Endothelial cell of umbilical vein (primary cell): ENCODE data around the gene HUWE1. TPM values are rescaled to one million over a fixed set of nuclear protein-coding genes. Genes with fewer than 3 reads are reported as not detected.
A peak's percentile ranks its signal among the peaks of the same experiment; 100 is the strongest.

Source experiments
- BruUV-seq: library from RNA; stranded (reverse); fragments of 400-500 nt; replicated peaks from 2 replicates; lab custom pipeline; 2021; lab: Mats Ljungman, UMichigan
- CTCF ChIA-PET: fragments of 300-600, 350-600 bp; sonication (Branson Sonifier 250); formaldehyde crosslinking; loops from one replicate; lab custom pipeline; 2021; ENCODE audit warnings: antibody characterized with exemption, inconsistent platforms; lab: Charles Lee
- POLR2A ChIA-PET: fragments of 300-600, 350-600 bp; sonication (Branson Sonifier 250); formaldehyde crosslinking; loops from one replicate; lab custom pipeline; 2021; ENCODE audit warnings: antibody characterized with exemption, inconsistent platforms; lab: Charles Lee
- DNase-seq: peaks from one replicate; pipeline ENCODE4 v3.0.0-alpha.2; 2011; ENCODE audit warnings: low read depth, low spot score
- FAIRE-seq: peaks from 2 replicates; lab custom pipeline; 2011; peaks lifted over from hg19 to GRCh38; lab: Jason Lieb, UNC
- H2AFZ ChIP-seq: 2 replicates; pipeline ENCODE4 v1.6.0; 2012; ENCODE audit warnings: low read depth, low read length, control low read depth, inconsistent platforms
- H3K27ac ChIP-seq: 2 replicates; pipeline ENCODE4 v1.5.1; 2011; ENCODE audit warnings: low read depth, mild to moderate bottlenecking, control low read depth, low read length, moderate library complexity; ENCODE audit not compliant: insufficient read depth
- H3K27me3 ChIP-seq, 2 experiments: 2 replicates each; pipeline versions ENCODE4 v1.6.0 to v1.6.1; 2011; ENCODE audit warnings: low read length in 2 of 2, mixed read lengths in 1 of 2; ENCODE audit not compliant: control insufficient read depth in 2 of 2, insufficient read depth in 2 of 2
- H3K36me3 ChIP-seq, 2 experiments: 2 replicates in 1 of 2; 3 replicates in 1 of 2; pipeline ENCODE4 v1.5.1; 2011; ENCODE audit warnings: low read length in 2 of 2, mild to moderate bottlenecking in 1 of 2, moderate library complexity in 1 of 2; ENCODE audit not compliant: control insufficient read depth in 2 of 2, insufficient read depth in 2 of 2; ENCODE audit errors: extremely low read depth in 1 of 2
- H3K4me1 ChIP-seq: 3 replicates; pipeline ENCODE4 v1.5.1; 2011; ENCODE audit warnings: mild to moderate bottlenecking, low read length; ENCODE audit not compliant: control insufficient read depth, insufficient read depth; ENCODE audit errors: extremely low read depth
- H3K4me2 ChIP-seq: 2 replicates; pipeline ENCODE4 v1.6.1; 2011; ENCODE audit warnings: low read length, control low read depth, mixed read lengths; ENCODE audit not compliant: insufficient read depth
- H3K4me3 ChIP-seq, 3 experiments: fragments of 200-600 bp in 1 of 3; sonication (generic), shearing (Covaris generic) in 1 of 3; replicated peaks in 1 of 3; 2 replicates each; pipeline ENCODE4 v1.5.1; 2011 to 2016; ENCODE audit warnings: control low read depth in 3 of 3, low read length in 3 of 3, mild to moderate bottlenecking in 2 of 3, inconsistent platforms in 1 of 3, low read depth in 1 of 3, moderate library complexity in 1 of 3; ENCODE audit not compliant: insufficient read depth in 1 of 3
- H3K79me2 ChIP-seq: 2 replicates; pipeline ENCODE4 v1.6.0; 2012; ENCODE audit warnings: low read length, inconsistent platforms; ENCODE audit not compliant: control insufficient read depth, insufficient read depth
- H3K9ac ChIP-seq: replicated peaks from 2 replicates; pipeline ENCODE3; 2011; ENCODE audit warnings: low read length, control low read depth; ENCODE audit not compliant: insufficient read depth; ENCODE audit errors: extremely low read depth
- H3K9me1 ChIP-seq: replicated peaks from 3 replicates; pipeline ENCODE4 v1.6.0; 2011; ENCODE audit warnings: mild to moderate bottlenecking, low read length; ENCODE audit not compliant: control insufficient read depth, insufficient read depth; ENCODE audit errors: extremely low read depth
- H3K9me3 ChIP-seq: replicated peaks from 2 replicates; pipeline ENCODE4 v1.5.1; 2012; ENCODE audit warnings: low read length, inconsistent platforms; ENCODE audit not compliant: control insufficient read depth, insufficient read depth
- H4K20me1 ChIP-seq: replicated peaks from 2 replicates; pipeline ENCODE3; 2011; ENCODE audit warnings: mild to moderate bottlenecking, low read length; ENCODE audit not compliant: control insufficient read depth, insufficient read depth; ENCODE audit errors: extremely low read depth
- EZH2 ChIP-seq: IDR thresholded peaks from 2 replicates; pipeline ENCODE4 v1.6.1; 2012; ENCODE audit warnings: borderline replicate concordance, low read depth, mild to moderate bottlenecking, moderate library complexity, low read length, inconsistent platforms; ENCODE audit not compliant: severe bottlenecking
- FOS ChIP-seq: IDR thresholded peaks from 2 replicates; pipeline ENCODE4 v1.6.1; 2011; ENCODE audit warnings: mild to moderate bottlenecking, low read length, moderate library complexity, borderline replicate concordance; ENCODE audit not compliant: insufficient read depth
- GATA2 ChIP-seq: IDR thresholded peaks from 2 replicates; pipeline ENCODE4 v1.7.0; 2011; ENCODE audit warnings: low read depth, mild to moderate bottlenecking, moderate library complexity, mixed read lengths, low read length; ENCODE audit not compliant: insufficient read length, insufficient read depth
- JUN ChIP-seq: IDR thresholded peaks from 2 replicates; pipeline ENCODE4 v1.6.1; 2011; ENCODE audit warnings: borderline replicate concordance, low read depth; ENCODE audit not compliant: insufficient read length, insufficient read depth
- MYC ChIP-seq: IDR thresholded peaks from one replicate; pipeline ENCODE4 v1.6.1; 2011; ENCODE audit warnings: mild to moderate bottlenecking, low read depth, low read length
- POLR2A ChIP-seq: IDR thresholded peaks from 2 replicates; pipeline ENCODE4 v1.6.1; 2012; ENCODE audit warnings: low read depth, mild to moderate bottlenecking, control low read depth, low read length
- POLR2AphosphoS5 ChIP-seq: IDR thresholded peaks from 2 replicates; pipeline ENCODE4 v1.6.1; 2012; ENCODE audit warnings: low read depth, mild to moderate bottlenecking, control low read depth, low read length, moderate library complexity; ENCODE audit not compliant: insufficient read depth
- dilution Hi-C: fragments of 300-500 bp; cut with MboI; formaldehyde crosslinking; loops from one replicate; pipeline ENCODE4 v1.15.0; 2019; ENCODE audit warnings: low sequenced_read_pairs; ENCODE audit not compliant: extremely low pct_ligation_motif_present
- intact Hi-C: fragments of 100-400 bp; cut with micrococcal nuclease; formaldehyde crosslinking; loops from one replicate; pipeline ENCODE4 v1.10.0; 2022
- polyA plus RNA-seq, 4 experiments: library from polyadenylated mRNA; depleted of rRNA in 3 of 4; stranded (reverse) in 3 of 4; unstranded in 1 of 4; fragments of >200 nt; gene quantifications; 2 replicates each; pipeline versions ENCODE4 v1.2.1 to v1.2.3, GENCODE V29; 2011 to 2012; ENCODE audit warnings: missing spikeins in 1 of 4
- total RNA-seq: library from RNA; stranded (reverse); gene quantifications from 2 replicates; pipeline ENCODE4 v1.2.3, GENCODE V29; 2021
- TF ChIP-seq, protein P1 (sequence below), 2 donors: IDR thresholded peaks; 1 replicate in 1 of 2; 2 replicates in 1 of 2; pipeline ENCODE4 v1.5.1; 2011; ENCODE audit warnings: low read length in 2 of 2, mild to moderate bottlenecking in 2 of 2, moderate library complexity in 2 of 2, control low read depth in 1 of 2, inconsistent platforms in 1 of 2, low read depth in 1 of 2; ENCODE audit not compliant: insufficient read depth in 1 of 2; ENCODE audit errors: extremely low read depth in 1 of 2
- TF ChIP-seq, protein P2 (sequence below): IDR thresholded peaks from 2 replicates; pipeline ENCODE4 v1.6.1; 2011; ENCODE audit not compliant: insufficient read depth, insufficient read length

HUWE1 gene
- total and polyA plus RNA-seq, 2 donors (not counting 3 experiments of a cell fraction or from before 2014, with no cell fraction given): 66.6 to 210 TPM

DNA sequence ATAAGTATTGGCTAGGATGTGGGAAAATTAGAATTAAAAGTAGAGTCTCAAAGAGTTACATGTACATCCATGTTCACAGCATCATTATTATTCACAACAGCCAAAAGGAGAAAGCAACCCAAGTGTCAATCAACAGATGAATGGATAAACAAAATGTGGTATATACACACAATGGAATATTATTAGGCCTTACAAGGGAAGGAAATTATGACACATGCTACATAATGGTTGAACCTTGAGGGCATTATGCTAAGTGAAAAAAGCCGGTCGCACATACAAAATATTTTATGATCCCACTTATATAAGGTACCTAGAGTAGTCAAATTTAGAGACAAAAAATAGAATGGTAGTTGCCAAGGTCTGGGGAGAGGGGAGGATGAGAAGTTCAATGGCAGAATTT, 80.1 kb downstream of the HUWE1 start:
- dilution Hi-C loops: no loop called here

DNA sequence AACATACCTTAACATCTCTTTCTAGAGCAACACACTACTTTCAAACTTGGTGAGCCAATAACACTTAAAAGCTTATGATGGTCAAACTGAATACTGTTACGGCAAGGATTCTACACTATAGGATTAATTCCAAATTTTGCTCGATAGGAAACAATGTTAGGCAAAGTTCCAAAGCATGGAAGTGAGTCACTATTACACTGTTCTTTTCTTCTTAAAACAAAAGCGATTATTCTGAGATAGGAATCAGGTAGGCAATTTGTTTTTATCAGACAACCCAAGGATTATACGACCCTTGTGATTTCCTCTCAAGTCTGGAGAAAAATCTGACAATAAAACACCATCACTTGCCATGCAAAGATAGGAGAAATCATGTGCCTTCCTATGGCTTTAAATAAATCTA, 81.5 kb downstream of the HUWE1 start:
- Histone ChIP-seq H3K9me3 (no peaks in the 10 kb centered on the region), H3K4me2 (peak overlapping the region; percentile 52), H2AFZ (no peak overlapping the region), H3K4me3 (no peak overlapping the region), H3K4me1 (peaks cover 40% of the 10 kb centered on the region), H3K36me3 (peaks cover 2 to 9% of the 10 kb centered on the region in 2 experiments), H3K9ac (no peak overlapping the region), H3K27ac (peak overlapping the region; percentile 42), H3K9me1 (no peaks in the 10 kb centered on the region), H3K27me3 (no peaks in the 10 kb centered on the region), H3K79me2 (peaks cover 17% of the 10 kb centered on the region), H4K20me1 (no peaks in the 10 kb centered on the region)
- intact Hi-C loops (no loop called here), dilution Hi-C loops (no loop called here)
- POLR2A ChIA-PET: no interaction called here
- BruUV-seq: no TSS peak
- CTCF ChIA-PET: no interaction called here
- FAIRE-seq (peak; percentile 92), DNase-seq (peak; percentile 85)
- no peak for TF ChIP-seq EZH2
- TF ChIP-seq, protein P1, sequence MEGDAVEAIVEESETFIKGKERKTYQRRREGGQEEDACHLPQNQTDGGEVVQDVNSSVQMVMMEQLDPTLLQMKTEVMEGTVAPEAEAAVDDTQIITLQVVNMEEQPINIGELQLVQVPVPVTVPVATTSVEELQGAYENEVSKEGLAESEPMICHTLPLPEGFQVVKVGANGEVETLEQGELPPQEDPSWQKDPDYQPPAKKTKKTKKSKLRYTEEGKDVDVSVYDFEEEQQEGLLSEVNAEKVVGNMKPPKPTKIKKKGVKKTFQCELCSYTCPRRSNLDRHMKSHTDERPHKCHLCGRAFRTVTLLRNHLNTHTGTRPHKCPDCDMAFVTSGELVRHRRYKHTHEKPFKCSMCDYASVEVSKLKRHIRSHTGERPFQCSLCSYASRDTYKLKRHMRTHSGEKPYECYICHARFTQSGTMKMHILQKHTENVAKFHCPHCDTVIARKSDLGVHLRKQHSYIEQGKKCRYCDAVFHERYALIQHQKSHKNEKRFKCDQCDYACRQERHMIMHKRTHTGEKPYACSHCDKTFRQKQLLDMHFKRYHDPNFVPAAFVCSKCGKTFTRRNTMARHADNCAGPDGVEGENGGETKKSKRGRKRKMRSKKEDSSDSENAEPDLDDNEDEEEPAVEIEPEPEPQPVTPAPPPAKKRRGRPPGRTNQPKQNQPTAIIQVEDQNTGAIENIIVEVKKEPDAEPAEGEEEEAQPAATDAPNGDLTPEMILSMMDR (IDR thresholded peaks at IDR 0.05; ENCODE audit: extremely low read depth in 1 of 2, insufficient read depth in 1 of 2, low read depth in 1 of 2, low read length in 2 of 2): no peak
- no peak for TF ChIP-seq POLR2AphosphoS5
- peak; percentile 69 for TF ChIP-seq JUN
- TF ChIP-seq FOS: peak; percentile 52
- TF ChIP-seq MYC: no peak
- peak; percentile 86 for TF ChIP-seq GATA2
- no peak for TF ChIP-seq POLR2A
- TF ChIP-seq, protein P2, sequence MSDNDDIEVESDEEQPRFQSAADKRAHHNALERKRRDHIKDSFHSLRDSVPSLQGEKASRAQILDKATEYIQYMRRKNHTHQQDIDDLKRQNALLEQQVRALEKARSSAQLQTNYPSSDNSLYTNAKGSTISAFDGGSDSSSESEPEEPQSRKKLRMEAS: no peak

More for the DNA sequence above, 80.1 kb downstream of the HUWE1 start:
- no peaks in the 10 kb centered on the region for H3K9me3 ChIP-seq
- peak; percentile 54 for DNase-seq
- no TSS peak for BruUV-seq
- no peaks in the 10 kb centered on the region for H3K27me3 ChIP-seq
- H3K27ac ChIP-seq: peak overlapping the region; percentile 22
- no peak for TF ChIP-seq EZH2
- TF ChIP-seq JUN: peak; percentile 55
- TF ChIP-seq FOS: peak; percentile 25
- FAIRE-seq: peak; percentile 74
- no peaks in the 10 kb centered on the region for H4K20me1 ChIP-seq
- H3K4me1 ChIP-seq: peaks cover 32% of the 10 kb centered on the region
- no peaks in the 10 kb centered on the region for H3K9me1 ChIP-seq
- no peak overlapping the region for H3K9ac ChIP-seq
- no peak overlapping the region for H2AFZ ChIP-seq
- peak overlapping the region; percentile 24 for H3K4me2 ChIP-seq
- ChIA-PET POLR2A (no interaction called here), CTCF (no interaction called here)
- peaks cover 27% of the 10 kb centered on the region for H3K79me2 ChIP-seq
- intact Hi-C loops: no loop called here
- H3K4me3 ChIP-seq: no peak overlapping the region
- peaks cover 2 to 9% of the 10 kb centered on the region in 2 experiments for H3K36me3 ChIP-seq
